Endothelial cell of umbilical vein (primary cell): ENCODE results near the gene VTI1A. TPM values are rescaled to one million over a fixed set of nuclear protein-coding genes. Genes with fewer than 3 reads are reported as not detected.

Source experiments
- BruUV-seq: library from RNA; stranded (reverse); fragments of 400-500 nt; replicated peaks from 2 replicates; lab custom pipeline; 2021; lab: Mats Ljungman, UMichigan
- CTCF ChIA-PET: fragments of 300-600, 350-600 bp; sonication (Branson Sonifier 250); formaldehyde crosslinking; loops from one replicate; lab custom pipeline; 2021; ENCODE audit warnings: antibody characterized with exemption, inconsistent platforms; lab: Charles Lee
- POLR2A ChIA-PET: fragments of 300-600, 350-600 bp; sonication (Branson Sonifier 250); formaldehyde crosslinking; loops from one replicate; lab custom pipeline; 2021; ENCODE audit warnings: antibody characterized with exemption, inconsistent platforms; lab: Charles Lee
- DNase-seq: peaks from one replicate; pipeline ENCODE4 v3.0.0-alpha.2; 2011; ENCODE audit warnings: low read depth, low spot score
- FAIRE-seq: peaks from 2 replicates; lab custom pipeline; 2011; peaks lifted over from hg19 to GRCh38; lab: Jason Lieb, UNC
- H2AFZ ChIP-seq: 2 replicates; pipeline ENCODE4 v1.6.0; 2012; ENCODE audit warnings: low read depth, low read length, control low read depth, inconsistent platforms
- H3K27ac ChIP-seq: 2 replicates; pipeline ENCODE4 v1.5.1; 2011; ENCODE audit warnings: low read depth, mild to moderate bottlenecking, control low read depth, low read length, moderate library complexity; ENCODE audit not compliant: insufficient read depth
- H3K27me3 ChIP-seq, 2 experiments: 2 replicates each; pipeline versions ENCODE4 v1.6.0 to v1.6.1; 2011; ENCODE audit warnings: low read length in 2 of 2, mixed read lengths in 1 of 2; ENCODE audit not compliant: control insufficient read depth in 2 of 2, insufficient read depth in 2 of 2
- H3K36me3 ChIP-seq, 2 experiments: 2 replicates in 1 of 2; 3 replicates in 1 of 2; pipeline ENCODE4 v1.5.1; 2011; ENCODE audit warnings: low read length in 2 of 2, mild to moderate bottlenecking in 1 of 2, moderate library complexity in 1 of 2; ENCODE audit not compliant: control insufficient read depth in 2 of 2, insufficient read depth in 2 of 2; ENCODE audit errors: extremely low read depth in 1 of 2
- H3K4me1 ChIP-seq: 3 replicates; pipeline ENCODE4 v1.5.1; 2011; ENCODE audit warnings: mild to moderate bottlenecking, low read length; ENCODE audit not compliant: control insufficient read depth, insufficient read depth; ENCODE audit errors: extremely low read depth
- H3K4me2 ChIP-seq: 2 replicates; pipeline ENCODE4 v1.6.1; 2011; ENCODE audit warnings: low read length, control low read depth, mixed read lengths; ENCODE audit not compliant: insufficient read depth
- H3K4me3 ChIP-seq, 3 experiments: fragments of 200-600 bp in 1 of 3; sonication (generic), shearing (Covaris generic) in 1 of 3; replicated peaks in 1 of 3; 2 replicates each; pipeline ENCODE4 v1.5.1; 2011 to 2016; ENCODE audit warnings: control low read depth in 3 of 3, low read length in 3 of 3, mild to moderate bottlenecking in 2 of 3, inconsistent platforms in 1 of 3, low read depth in 1 of 3, moderate library complexity in 1 of 3; ENCODE audit not compliant: insufficient read depth in 1 of 3
- H3K79me2 ChIP-seq: 2 replicates; pipeline ENCODE4 v1.6.0; 2012; ENCODE audit warnings: low read length, inconsistent platforms; ENCODE audit not compliant: control insufficient read depth, insufficient read depth
- H3K9ac ChIP-seq: replicated peaks from 2 replicates; pipeline ENCODE3; 2011; ENCODE audit warnings: low read length, control low read depth; ENCODE audit not compliant: insufficient read depth; ENCODE audit errors: extremely low read depth
- H3K9me1 ChIP-seq: replicated peaks from 3 replicates; pipeline ENCODE4 v1.6.0; 2011; ENCODE audit warnings: mild to moderate bottlenecking, low read length; ENCODE audit not compliant: control insufficient read depth, insufficient read depth; ENCODE audit errors: extremely low read depth
- H3K9me3 ChIP-seq: replicated peaks from 2 replicates; pipeline ENCODE4 v1.5.1; 2012; ENCODE audit warnings: low read length, inconsistent platforms; ENCODE audit not compliant: control insufficient read depth, insufficient read depth
- H4K20me1 ChIP-seq: replicated peaks from 2 replicates; pipeline ENCODE3; 2011; ENCODE audit warnings: mild to moderate bottlenecking, low read length; ENCODE audit not compliant: control insufficient read depth, insufficient read depth; ENCODE audit errors: extremely low read depth
- CTCF ChIP-seq, 2 donors: IDR thresholded peaks; 1 replicate in 1 of 2; 2 replicates in 1 of 2; pipeline ENCODE4 v1.5.1; 2011; ENCODE audit warnings: low read length in 2 of 2, mild to moderate bottlenecking in 2 of 2, moderate library complexity in 2 of 2, control low read depth in 1 of 2, inconsistent platforms in 1 of 2, low read depth in 1 of 2; ENCODE audit not compliant: insufficient read depth in 1 of 2; ENCODE audit errors: extremely low read depth in 1 of 2
- EZH2 ChIP-seq: IDR thresholded peaks from 2 replicates; pipeline ENCODE4 v1.6.1; 2012; ENCODE audit warnings: borderline replicate concordance, low read depth, mild to moderate bottlenecking, moderate library complexity, low read length, inconsistent platforms; ENCODE audit not compliant: severe bottlenecking
- FOS ChIP-seq: IDR thresholded peaks from 2 replicates; pipeline ENCODE4 v1.6.1; 2011; ENCODE audit warnings: mild to moderate bottlenecking, low read length, moderate library complexity, borderline replicate concordance; ENCODE audit not compliant: insufficient read depth
- GATA2 ChIP-seq: IDR thresholded peaks from 2 replicates; pipeline ENCODE4 v1.7.0; 2011; ENCODE audit warnings: low read depth, mild to moderate bottlenecking, moderate library complexity, mixed read lengths, low read length; ENCODE audit not compliant: insufficient read length, insufficient read depth
- JUN ChIP-seq: IDR thresholded peaks from 2 replicates; pipeline ENCODE4 v1.6.1; 2011; ENCODE audit warnings: borderline replicate concordance, low read depth; ENCODE audit not compliant: insufficient read length, insufficient read depth
- MAX ChIP-seq: IDR thresholded peaks from 2 replicates; pipeline ENCODE4 v1.6.1; 2011; ENCODE audit not compliant: insufficient read depth, insufficient read length
- MYC ChIP-seq: IDR thresholded peaks from one replicate; pipeline ENCODE4 v1.6.1; 2011; ENCODE audit warnings: mild to moderate bottlenecking, low read depth, low read length
- POLR2A ChIP-seq: IDR thresholded peaks from 2 replicates; pipeline ENCODE4 v1.6.1; 2012; ENCODE audit warnings: low read depth, mild to moderate bottlenecking, control low read depth, low read length
- POLR2AphosphoS5 ChIP-seq: IDR thresholded peaks from 2 replicates; pipeline ENCODE4 v1.6.1; 2012; ENCODE audit warnings: low read depth, mild to moderate bottlenecking, control low read depth, low read length, moderate library complexity; ENCODE audit not compliant: insufficient read depth
- dilution Hi-C: fragments of 300-500 bp; cut with MboI; formaldehyde crosslinking; loops from one replicate; pipeline ENCODE4 v1.15.0; 2019; ENCODE audit warnings: low sequenced_read_pairs; ENCODE audit not compliant: extremely low pct_ligation_motif_present
- intact Hi-C: fragments of 100-400 bp; cut with micrococcal nuclease; formaldehyde crosslinking; loops from one replicate; pipeline ENCODE4 v1.10.0; 2022
- polyA plus RNA-seq, 4 experiments: library from polyadenylated mRNA; depleted of rRNA in 3 of 4; stranded (reverse) in 3 of 4; unstranded in 1 of 4; fragments of >200 nt; gene quantifications; 2 replicates each; pipeline versions ENCODE4 v1.2.1 to v1.2.3, GENCODE V29; 2011 to 2012; ENCODE audit warnings: missing spikeins in 1 of 4
- total RNA-seq: library from RNA; stranded (reverse); gene quantifications from 2 replicates; pipeline ENCODE4 v1.2.3, GENCODE V29; 2021

VTI1A gene
- total and polyA plus RNA-seq, 2 donors (not counting 3 experiments of a cell fraction or from before 2014, with no cell fraction given), result 10.8 to 35.6 TPM

- Histone ChIP-seq H2AFZ (no peak overlapping the region), H3K4me2 (no peak overlapping the region), H3K4me3 (no peak overlapping the region), H3K79me2 (no peaks in the 10 kb centered on the region), H3K9me3 (no peaks in the 10 kb centered on the region), H3K27me3 (no peaks in the 10 kb centered on the region), H3K9me1 (peaks cover 4% of the 10 kb centered on the region), H3K9ac (no peak overlapping the region), H3K4me1 (peaks cover 19% of the 10 kb centered on the region), H3K27ac (no peak overlapping the region), H3K36me3 (no peaks in the 10 kb centered on the region), H4K20me1 (peaks cover 5% of the 10 kb centered on the region)
- ChIA-PET POLR2A (no interaction called here), CTCF (no interaction called here)
- intact Hi-C loops, result no loop called here
- DNase-seq, result no peak
- BruUV-seq, result no TSS peak
- no peak for FAIRE-seq
- TF ChIP-seq GATA2 (no peak), JUN (no peak), EZH2 (no peak), CTCF (IDR thresholded peaks at IDR 0.05; ENCODE audit: extremely low read depth in 1 of 2, insufficient read depth in 1 of 2, low read depth in 1 of 2, low read length in 2 of 2) (no peak)
- dilution Hi-C loops, result no loop called here
Observed at GRCh38 chr10:112746329-112746728, 299.3 kb downstream of the VTI1A start.

GRCh38 chr10:112750427-112751167 lies 303.6 kb downstream of the VTI1A start:
- no peak overlapping the region for H3K4me2 ChIP-seq
- H3K27me3 ChIP-seq, result no peaks in the 10 kb centered on the region
- no peak for FAIRE-seq
- H2AFZ ChIP-seq, result no peak overlapping the region
- H4K20me1 ChIP-seq, result no peaks in the 10 kb centered on the region
- no peak overlapping the region for H3K9ac ChIP-seq
- no TSS peak for BruUV-seq
- H3K9me1 ChIP-seq, result no peaks in the 10 kb centered on the region
- ChIA-PET POLR2A (no interaction called here), CTCF (interaction anchor here (0.7 to 1.4 kb wide), 3 partner anchors 9 to 16 kb away, joined by 3 to 5 read pairs (median 3); no protein-coding TSS in a partner anchor)
- no peaks in the 10 kb centered on the region for H3K79me2 ChIP-seq
- intact Hi-C loops, result no loop called here
- H3K4me3 ChIP-seq, result no peak overlapping the region
- TF ChIP-seq MAX, result no peak
- TF ChIP-seq POLR2A, result no peak
- TF ChIP-seq GATA2, result no peak
- no peak for TF ChIP-seq JUN
- TF ChIP-seq EZH2, result no peak
- no peak for TF ChIP-seq MYC
- no peak for TF ChIP-seq CTCF (IDR thresholded peaks at IDR 0.05; ENCODE audit: extremely low read depth in 1 of 2, insufficient read depth in 1 of 2, low read depth in 1 of 2, low read length in 2 of 2)
- no peak for TF ChIP-seq POLR2AphosphoS5
- TF ChIP-seq FOS, result no peak
- no peak for DNase-seq
- no peaks in the 10 kb centered on the region for H3K9me3 ChIP-seq
- H3K36me3 ChIP-seq, result no peaks in the 10 kb centered on the region
- no peaks in the 10 kb centered on the region for H3K4me1 ChIP-seq
- no peak overlapping the region for H3K27ac ChIP-seq
- dilution Hi-C loops, result no loop called here
